ENCODE data around the gene PAPLN. TPM values are rescaled to one million over a fixed set of nuclear protein-coding genes. Genes with fewer than 3 reads are reported as not detected.

Gene PAPLN
- total RNA-seq, 2 experiments from 2014 or later, result 0.72 to 1.0 TPM

DNA sequence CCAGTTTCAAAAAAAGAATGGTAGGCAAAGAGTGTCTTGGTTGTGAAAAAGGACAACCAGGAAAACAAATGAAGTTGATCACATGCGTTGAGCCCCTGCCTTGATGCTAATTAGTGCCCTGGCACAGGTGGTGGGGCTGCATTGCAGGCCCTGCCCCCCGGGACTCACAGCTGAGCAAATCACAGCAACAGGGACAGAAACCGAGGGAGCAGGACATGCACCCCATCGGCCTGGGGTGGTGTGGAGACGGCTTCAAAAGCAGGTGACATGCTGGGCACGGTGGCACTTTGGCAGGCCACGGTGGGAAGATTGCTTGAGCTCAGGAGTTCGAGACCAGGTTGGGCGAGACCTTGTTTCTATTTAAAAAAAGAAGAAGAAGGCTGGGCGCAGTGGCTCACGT is 1.1 kb upstream of the PAPLN start:
- no peak overlapping the region for H3K4me3 Mint-ChIP-seq
- H3K27me3 Mint-ChIP-seq, result peaks cover 75% of the 10 kb centered on the region
- ATAC-seq (ENCODE audit: low read depth), result no peak
- DNase-seq, result no peak
- H3K36me3 Mint-ChIP-seq, result no peaks in the 10 kb centered on the region
- H3K9me3 Mint-ChIP-seq, result no peaks in the 10 kb centered on the region
- no peak overlapping the region for H3K27ac Mint-ChIP-seq
- peaks cover 15% of the 10 kb centered on the region for H3K4me1 Mint-ChIP-seq
- POLR2A ChIA-PET, result no interaction called here

DNA sequence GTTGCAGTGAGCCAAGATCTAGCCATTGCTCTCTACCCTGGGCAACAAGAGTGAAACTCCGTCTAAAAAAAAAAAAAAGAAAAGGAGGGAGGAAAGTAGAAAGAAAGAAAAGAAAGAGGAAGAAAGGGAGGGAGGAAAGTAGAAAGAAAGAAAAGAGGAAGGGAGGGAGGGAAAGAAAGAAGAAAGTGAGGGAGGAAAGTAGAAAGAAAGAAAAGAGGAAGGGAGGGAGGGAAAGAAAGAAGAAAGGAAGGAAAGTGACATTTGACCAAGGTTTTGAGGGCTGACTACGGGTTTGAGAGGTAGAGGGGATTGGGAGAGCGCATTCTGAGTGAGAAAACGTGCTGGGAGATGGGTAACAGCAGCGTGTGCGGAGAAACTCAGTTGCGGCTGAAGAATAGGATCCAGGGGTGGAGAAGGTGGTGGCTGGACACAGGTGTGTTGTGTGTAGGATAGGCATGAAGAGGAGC is 521 bp upstream of the PAPLN start:
- DNase-seq (no peak), ATAC-seq (ENCODE audit: low read depth) (no peak)
- no peak overlapping the region for H3K27ac Mint-ChIP-seq
- peaks cover 15% of the 10 kb centered on the region for H3K4me1 Mint-ChIP-seq
- no peaks in the 10 kb centered on the region for H3K9me3 Mint-ChIP-seq
- no peaks in the 10 kb centered on the region for H3K36me3 Mint-ChIP-seq
- H3K4me3 Mint-ChIP-seq, result peak overlapping the region; percentile 67
- peaks cover 81% of the 10 kb centered on the region for H3K27me3 Mint-ChIP-seq
- POLR2A ChIA-PET, result no interaction called here

DNA sequence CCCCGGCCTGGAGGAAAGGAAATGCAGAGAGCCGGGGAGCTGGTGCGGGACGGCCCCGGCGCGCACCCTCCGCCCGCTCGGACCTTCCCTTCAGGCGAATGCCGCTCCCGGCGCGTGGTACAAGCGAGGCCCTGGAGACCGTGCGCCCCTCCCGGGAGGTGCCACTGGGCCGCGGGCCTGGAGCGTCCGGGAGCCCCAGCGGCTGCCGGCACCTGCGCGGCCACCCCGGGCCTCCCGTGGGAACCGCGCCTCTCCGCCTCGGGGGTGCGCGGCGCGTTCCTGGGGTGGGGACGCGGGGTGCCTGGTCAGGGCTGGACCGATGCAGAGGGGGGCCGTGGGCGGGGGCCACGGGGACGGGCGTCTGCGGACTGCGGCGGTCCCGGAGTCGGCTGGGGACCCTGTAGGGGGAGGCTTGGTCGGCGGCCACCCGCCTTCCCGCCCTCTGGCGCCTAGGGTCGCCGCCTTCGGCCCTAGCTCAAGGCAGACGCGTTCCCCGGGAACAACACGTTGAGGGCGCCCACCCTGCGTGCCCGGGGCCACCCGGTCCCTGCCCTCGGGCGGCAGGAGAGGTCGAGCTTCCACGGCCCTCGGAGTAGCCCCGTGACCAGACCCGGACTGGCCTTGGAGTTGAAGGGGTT is 599 bp downstream of the PAPLN start:
- no peak for DNase-seq
- H3K9me3 Mint-ChIP-seq, result no peaks in the 10 kb centered on the region
- peaks cover 22% of the 10 kb centered on the region for H3K4me1 Mint-ChIP-seq
- peak overlapping the region; percentile 32 for H3K4me3 Mint-ChIP-seq
- POLR2A ChIA-PET, result no interaction called here
- H3K27me3 Mint-ChIP-seq, result peaks cover 81% of the 10 kb centered on the region
- H3K27ac Mint-ChIP-seq, result no peak overlapping the region
- ATAC-seq (ENCODE audit: low read depth), result peak; percentile 26
- H3K36me3 Mint-ChIP-seq, result no peaks in the 10 kb centered on the region

GRCh38 chr14:73238424-73238852 is 1.1 kb downstream of the PAPLN start:
- POLR2A ChIA-PET, result no interaction called here
- Mint-ChIP-seq H3K4me3 (peak overlapping the region; percentile 32), H3K27me3 (peaks cover 80% of the 10 kb centered on the region), H3K36me3 (no peaks in the 10 kb centered on the region), H3K9me3 (no peaks in the 10 kb centered on the region), H3K4me1 (peaks cover 26% of the 10 kb centered on the region), H3K27ac (no peak overlapping the region)
- peak; percentile 29 for DNase-seq
- ATAC-seq (ENCODE audit: low read depth), result no peak

DNA sequence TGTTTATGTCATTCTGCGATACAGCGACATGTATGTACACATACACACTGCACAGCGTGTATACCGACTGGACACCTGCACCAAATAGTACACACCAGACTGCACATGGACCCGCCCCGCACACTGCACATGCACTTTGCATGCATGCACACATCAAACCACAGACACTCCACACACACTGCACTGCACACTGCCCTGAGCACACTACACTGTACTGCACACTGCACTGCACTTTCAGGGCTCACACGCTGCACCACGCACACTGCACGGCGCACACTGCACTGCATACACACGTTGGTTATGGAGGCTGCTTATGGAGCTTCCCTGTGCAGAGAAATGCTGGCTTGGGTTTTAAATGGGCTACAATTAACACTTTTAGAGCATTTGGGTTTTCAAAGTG is 1.6 kb downstream of the PAPLN start:
- Mint-ChIP-seq H3K36me3 (no peaks in the 10 kb centered on the region), H3K4me3 (no peak overlapping the region), H3K27me3 (peaks cover 80% of the 10 kb centered on the region), H3K4me1 (peaks cover 30% of the 10 kb centered on the region), H3K27ac (no peak overlapping the region), H3K9me3 (no peaks in the 10 kb centered on the region)
- DNase-seq (peak; percentile 25), ATAC-seq (ENCODE audit: low read depth) (no peak)
- POLR2A ChIA-PET, result no interaction called here

DNA sequence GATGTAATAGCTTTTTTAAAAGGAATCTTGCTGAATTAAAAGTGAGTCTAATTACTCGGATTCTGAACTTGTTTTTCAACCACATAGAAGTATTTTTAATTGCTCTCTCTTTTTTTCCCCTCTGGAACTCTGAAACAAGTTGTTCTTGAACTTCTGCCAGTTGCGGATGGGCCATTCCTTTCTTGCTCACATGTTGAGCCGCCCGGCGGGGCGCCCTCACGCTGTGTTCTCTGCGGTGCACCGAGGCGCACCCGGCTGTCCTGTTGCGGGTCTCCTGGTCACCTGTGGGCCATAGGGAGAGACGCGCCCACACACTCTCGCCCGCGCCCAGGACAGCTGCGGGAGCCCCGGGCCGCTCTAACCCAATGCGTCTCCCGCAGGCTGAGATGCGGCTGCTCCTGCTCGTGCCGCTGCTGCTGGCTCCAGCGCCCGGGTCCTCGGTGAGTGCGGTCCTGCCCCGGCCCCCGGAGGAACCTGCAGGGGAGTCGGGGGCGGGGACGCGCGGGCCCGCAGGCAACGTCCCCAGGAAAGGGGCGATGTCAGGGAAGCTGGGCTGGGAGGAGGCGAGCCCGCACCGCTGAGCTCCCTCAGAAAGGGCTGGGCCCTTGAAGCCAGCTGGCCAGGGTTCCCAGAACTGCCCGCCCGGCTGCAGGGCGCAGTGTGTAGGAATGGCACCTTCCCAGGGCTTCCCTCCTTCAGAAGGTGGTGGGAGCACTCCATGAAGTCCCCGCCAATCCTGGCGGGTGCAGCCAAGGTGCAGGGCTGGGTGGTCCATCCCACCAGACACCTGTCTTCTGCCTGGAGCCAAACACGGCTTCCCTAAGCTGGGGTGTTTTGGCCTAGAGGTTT is 2.3 kb downstream of the PAPLN start:
- ATAC-seq (ENCODE audit: low read depth), result no peak
- DNase-seq, result peak; percentile 29
- H3K9me3 Mint-ChIP-seq, result no peaks in the 10 kb centered on the region
- POLR2A ChIA-PET, result no interaction called here
- no peak overlapping the region for H3K27ac Mint-ChIP-seq
- H3K4me3 Mint-ChIP-seq, result no peak overlapping the region
- no peaks in the 10 kb centered on the region for H3K36me3 Mint-ChIP-seq
- peaks cover 30% of the 10 kb centered on the region for H3K4me1 Mint-ChIP-seq
- H3K27me3 Mint-ChIP-seq, result peaks cover 78% of the 10 kb centered on the region

- Mint-ChIP-seq H3K9me3 (no peaks in the 10 kb centered on the region), H3K4me1 (peaks cover 30% of the 10 kb centered on the region), H3K4me3 (no peak overlapping the region), H3K27ac (no peak overlapping the region), H3K36me3 (no peaks in the 10 kb centered on the region), H3K27me3 (peaks cover 65% of the 10 kb centered on the region)
- DNase-seq, result peak; percentile 26
- no peak for ATAC-seq (ENCODE audit: low read depth)
- POLR2A ChIA-PET, result no interaction called here
Measured at GRCh38 chr14:73240816-73241480, 3.6 kb downstream of the PAPLN start.

DNA sequence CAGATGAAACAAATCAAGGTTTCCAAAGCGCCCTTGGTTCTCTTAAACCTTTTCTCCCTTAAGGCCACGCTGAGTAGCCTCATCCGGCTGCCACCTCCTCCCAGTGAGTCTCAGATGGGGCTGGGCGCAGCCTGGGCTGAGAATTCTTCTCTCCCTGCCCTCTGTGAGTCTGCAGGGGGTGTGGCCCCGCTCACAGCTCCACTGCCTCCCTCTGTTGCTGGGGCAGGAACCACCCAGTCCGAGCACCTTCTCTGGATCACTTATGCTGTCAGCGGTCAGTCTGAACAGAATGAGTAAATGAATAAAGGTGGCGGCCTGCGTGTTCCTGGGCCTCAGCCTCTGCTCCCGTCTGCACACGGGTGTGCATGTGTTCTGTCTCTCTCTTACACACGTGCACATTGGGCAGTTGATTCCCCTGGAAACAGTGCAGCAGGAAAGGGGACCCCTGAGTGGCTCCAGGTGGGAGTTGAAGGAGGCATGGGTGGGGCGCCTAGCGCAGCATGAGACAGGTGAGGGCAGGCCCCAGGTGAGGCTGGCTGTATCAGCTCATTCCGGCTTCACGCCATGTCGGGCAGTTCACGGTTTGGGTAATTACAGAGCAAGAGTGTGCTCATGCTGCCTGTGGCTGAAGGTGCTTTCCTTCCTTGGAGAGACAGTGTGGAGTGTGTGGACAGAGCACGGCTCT is 4.3 kb downstream of the PAPLN start:
- Mint-ChIP-seq H3K4me1 (peaks cover 30% of the 10 kb centered on the region), H3K4me3 (no peak overlapping the region), H3K36me3 (no peaks in the 10 kb centered on the region), H3K9me3 (no peaks in the 10 kb centered on the region), H3K27ac (no peak overlapping the region), H3K27me3 (peaks cover 61% of the 10 kb centered on the region)
- ATAC-seq (ENCODE audit: low read depth), result no peak
- POLR2A ChIA-PET, result no interaction called here
- DNase-seq, result peak; percentile 22

GRCh38 chr14:73242357-73242901 is 5.1 kb downstream of the PAPLN start:
- Mint-ChIP-seq H3K4me3 (peak overlapping the region; percentile 66), H3K27me3 (peaks cover 54% of the 10 kb centered on the region), H3K4me1 (peaks cover 30% of the 10 kb centered on the region), H3K9me3 (no peaks in the 10 kb centered on the region), H3K36me3 (no peaks in the 10 kb centered on the region), H3K27ac (peak overlapping the region; percentile 30)
- no peak for ATAC-seq (ENCODE audit: low read depth)
- POLR2A ChIA-PET, result no interaction called here
- no peak for DNase-seq

DNA sequence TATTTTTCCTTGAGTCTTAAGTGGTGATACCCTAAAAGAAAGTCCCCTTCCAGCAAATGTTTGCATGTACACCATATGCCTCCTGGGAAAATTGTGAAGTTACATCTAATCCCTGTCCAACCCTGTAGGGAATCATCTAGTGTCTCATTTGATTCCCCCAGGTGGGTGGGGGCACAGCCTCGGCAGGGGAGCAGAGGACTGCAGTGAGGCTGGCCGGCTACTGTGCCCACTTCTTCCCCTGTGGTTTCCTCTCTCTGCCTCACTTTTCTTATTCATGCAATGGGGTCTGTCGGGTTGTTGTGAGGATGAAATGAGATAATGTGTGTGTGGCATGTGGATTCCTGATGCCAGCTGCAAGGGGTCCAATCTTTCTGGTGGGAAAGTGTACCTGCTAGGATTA is 6.0 kb downstream of the PAPLN start:
- DNase-seq, result peak; percentile 13
- Mint-ChIP-seq H3K4me1 (peaks cover 38% of the 10 kb centered on the region), H3K4me3 (no peak overlapping the region), H3K9me3 (no peaks in the 10 kb centered on the region), H3K27me3 (peaks cover 52% of the 10 kb centered on the region), H3K36me3 (no peaks in the 10 kb centered on the region), H3K27ac (no peak overlapping the region)
- POLR2A ChIA-PET, result no interaction called here
- ATAC-seq (ENCODE audit: low read depth), result no peak

DNA sequence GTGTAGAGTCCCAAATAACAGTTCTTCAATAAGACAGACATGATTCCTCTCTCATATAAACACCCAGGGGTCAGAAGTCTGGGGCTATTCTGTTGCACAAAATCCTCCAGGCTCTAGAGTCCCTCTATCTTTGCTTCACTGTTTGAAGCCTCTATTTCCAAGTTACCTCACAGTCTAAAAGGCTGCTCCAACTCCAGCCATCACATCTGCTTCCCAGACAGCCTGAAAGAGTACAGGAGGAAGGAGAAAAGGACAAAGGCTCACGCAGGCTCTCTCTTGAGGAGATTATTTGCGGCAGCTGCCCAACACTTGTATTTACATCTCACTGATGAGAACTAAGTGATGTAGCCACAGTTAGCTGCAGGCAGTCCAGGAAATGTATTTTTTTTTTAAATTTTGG is 6.4 kb downstream of the PAPLN start:
- POLR2A ChIA-PET, result no interaction called here

GRCh38 chr14:73244541-73245290 is 7.4 kb downstream of the PAPLN start:
- H3K4me3 Mint-ChIP-seq, result peak overlapping the region; percentile 70
- no peak overlapping the region for H3K27ac Mint-ChIP-seq
- no peaks in the 10 kb centered on the region for H3K36me3 Mint-ChIP-seq
- DNase-seq (no peak), ATAC-seq (ENCODE audit: low read depth) (no peak)
- H3K4me1 Mint-ChIP-seq, result peaks cover 40% of the 10 kb centered on the region
- POLR2A ChIA-PET, result interaction anchor here (0.5 to 0.6 kb wide), 3 partner anchors 19 to 793 kb away, joined by 3 to 4 read pairs (median 3); no protein-coding TSS in a partner anchor
- no peaks in the 10 kb centered on the region for H3K9me3 Mint-ChIP-seq
- peaks cover 40% of the 10 kb centered on the region for H3K27me3 Mint-ChIP-seq

More for the DNA sequence above, 6.4 kb downstream of the PAPLN start:
- H3K4me1 Mint-ChIP-seq, result peaks cover 39% of the 10 kb centered on the region
- DNase-seq, result no peak
- no peak overlapping the region for H3K4me3 Mint-ChIP-seq
- no peaks in the 10 kb centered on the region for H3K36me3 Mint-ChIP-seq
- H3K9me3 Mint-ChIP-seq, result no peaks in the 10 kb centered on the region
- no peak for ATAC-seq (ENCODE audit: low read depth)
- no peak overlapping the region for H3K27ac Mint-ChIP-seq
- peaks cover 48% of the 10 kb centered on the region for H3K27me3 Mint-ChIP-seq
